Testis (tissue), 2 donors: Measurements from ENCODE around the gene DDX1.

Source experiments
- CTCF ChIP-seq, 3 experiments: fragments of 450-650 bp in 2 of 3; fragments of 200-600 bp in 1 of 3; sonication (generic) in 1 of 3; IDR thresholded peaks; one replicate each; pipeline ENCODE4 v1.5.1; 2016 to 2019; ENCODE audit warnings: antibody characterized with exemption in 3 of 3, mild to moderate bottlenecking in 2 of 3, moderate library complexity in 1 of 3
- POLR2A ChIP-seq: fragments of 450-650 bp; IDR thresholded peaks from one replicate; pipeline ENCODE4 v1.6.1; 2017; ENCODE audit warnings: antibody characterized with exemption, mild to moderate bottlenecking, moderate library complexity

GRCh38 chr2:15622614-15623480 is 31.2 kb downstream of the DDX1 start:
- TF ChIP-seq CTCF (IDR thresholded peaks at IDR 0.05) (no peak), POLR2A (no peak)
